ENCODE data around the gene ALDH3A1.

GRCh38 chr17:19785854-19786253 lies 37.8 kb upstream of the ALDH3A1 start:
- TF ChIP-seq CTCF (IDR thresholded peaks at IDR 0.05; ENCODE audit: extremely low read depth in 1 of 2, insufficient read depth in 1 of 2, low read depth in 1 of 2, low read length in 2 of 2) (no peak), EZH2 (IDR thresholded peaks at IDR 0.05; ENCODE audit: borderline replicate concordance, low read depth, low read length, severe bottlenecking) (no peak), POLR2AphosphoS5 (IDR thresholded peaks at IDR 0.05; ENCODE audit: insufficient read depth, low read depth, low read length) (no peak), POLR2A (IDR thresholded peaks at IDR 0.05; ENCODE audit: low read depth, low read length) (no peak)

All from endothelial cell of umbilical vein (primary cell).